Activated CD8-positive, alpha-beta memory T cell treated with anti-CD3 and anti-CD28 coated beads, Interleukin-2, amount 10 ng/mL, durations not matched to agents 7 days and 5 days (primary cell): Measurements from ENCODE around the gene BMP7. TPM values are rescaled to one million over a fixed set of nuclear protein-coding genes. Genes with fewer than 3 reads are reported as not detected.

Experiments used
- ATAC-seq: fragments of 150-1000 bp; cut with Tn5 transposase; one replicate; pipeline ENCODE4 v1.10.0; 2021; ENCODE audit warnings: moderate library complexity
- CTCF ChIA-PET: fragments of 350-600 bp; sonication (Branson Sonifier 250); formaldehyde crosslinking; loops from one replicate; lab custom pipeline; 2021; ENCODE audit warnings: antibody characterized with exemption; lab: Charles Lee
- DNase-seq: peaks from one replicate; pipeline ENCODE4 v3.0.0-alpha.2; 2020
- H3K27ac Mint-ChIP-seq: one replicate; pipeline ENCODE4 v1.8.0; 2021; ENCODE audit warnings: mild to moderate bottlenecking, mixed read lengths
- H3K27me3 Mint-ChIP-seq: one replicate; pipeline ENCODE4 v1.8.0; 2021; ENCODE audit warnings: mixed read lengths
- H3K36me3 Mint-ChIP-seq: one replicate; pipeline ENCODE4 v1.8.0; 2021; ENCODE audit warnings: mild to moderate bottlenecking, mixed read lengths
- H3K4me1 Mint-ChIP-seq: one replicate; pipeline ENCODE4 v1.8.0; 2021; ENCODE audit warnings: mixed read lengths
- H3K4me3 Mint-ChIP-seq: one replicate; pipeline ENCODE4 v1.8.0; 2021; ENCODE audit warnings: mild to moderate bottlenecking, moderate library complexity, mixed read lengths
- H3K9me3 Mint-ChIP-seq: one replicate; pipeline ENCODE4 v1.8.0; 2022; ENCODE audit warnings: low read depth, mixed read lengths
- total RNA-seq, 2 experiments: library from RNA; stranded (reverse); gene quantifications; one replicate each; pipeline ENCODE4 v1.2.3, GENCODE V29; 2021

The BMP7 gene
- total RNA-seq, 2 experiments from 2014 or later = not detected

DNA sequence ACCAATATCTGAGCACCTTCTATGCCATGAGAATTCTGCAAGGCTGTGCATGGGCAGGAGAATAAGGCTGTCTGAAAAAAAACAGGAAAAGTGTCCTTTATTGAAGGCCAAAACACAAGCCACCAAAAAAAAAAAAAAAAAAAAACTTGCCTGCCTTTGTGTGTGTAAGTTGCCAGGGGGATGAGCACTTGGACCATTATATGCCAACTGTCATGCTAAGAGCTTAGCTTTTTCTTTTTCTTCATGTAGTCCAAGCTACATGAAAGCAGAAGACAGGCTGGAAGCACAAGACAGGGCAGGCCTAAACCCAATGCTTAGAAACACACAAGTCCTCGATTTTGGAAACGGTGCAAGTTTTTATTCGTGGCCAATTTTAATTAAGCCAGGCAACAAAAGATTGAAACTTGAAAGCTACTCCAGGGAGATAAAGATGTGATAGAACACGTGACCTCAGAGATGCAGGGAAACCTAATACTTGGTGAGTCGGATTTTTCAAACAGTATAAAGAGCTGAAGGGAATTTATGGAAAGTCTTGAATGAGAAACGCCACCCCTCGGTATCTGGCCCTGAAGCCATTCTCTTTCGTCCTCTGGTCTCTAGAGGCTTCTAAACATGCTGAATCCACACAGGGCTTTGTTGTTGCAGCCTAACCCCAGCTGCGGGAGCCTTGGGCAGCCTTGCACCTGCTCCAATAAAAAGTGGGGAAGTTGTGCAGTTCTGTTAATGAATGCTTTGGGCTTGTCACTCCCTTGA is 8.6 kb downstream of the BMP7 start:
- DNase-seq (no peak), ATAC-seq (no peak)
- Mint-ChIP-seq H3K9me3 (no peaks in the 10 kb centered on the region), H3K4me1 (no peaks in the 10 kb centered on the region), H3K4me3 (no peak overlapping the region), H3K27ac (no peak overlapping the region), H3K36me3 (no peaks in the 10 kb centered on the region), H3K27me3 (peaks cover 62% of the 10 kb centered on the region)
- CTCF ChIA-PET = no interaction called here

DNA sequence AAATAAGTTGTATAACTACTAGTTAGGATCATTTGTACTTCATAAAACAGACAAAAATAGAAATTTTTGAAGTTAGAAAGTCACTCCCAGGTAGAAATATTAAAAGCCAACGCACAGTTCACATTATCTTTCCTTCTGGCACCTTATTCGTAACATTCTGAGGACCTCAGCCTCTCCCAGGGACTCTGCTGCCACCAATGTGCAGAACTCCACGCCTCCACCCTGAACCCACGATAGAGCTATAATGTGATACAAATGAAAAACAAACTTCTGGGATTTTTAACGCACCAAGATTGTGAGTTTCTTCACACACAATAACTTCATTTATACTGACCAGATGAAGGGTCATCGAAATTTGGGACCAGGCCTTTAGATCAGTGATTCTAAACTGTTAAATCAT is 9.5 kb downstream of the BMP7 start:
- Mint-ChIP-seq H3K9me3 (no peaks in the 10 kb centered on the region), H3K27me3 (peaks cover 52% of the 10 kb centered on the region), H3K4me1 (no peaks in the 10 kb centered on the region), H3K36me3 (no peaks in the 10 kb centered on the region), H3K27ac (no peak overlapping the region), H3K4me3 (no peak overlapping the region)
- DNase-seq = no peak
- CTCF ChIA-PET = no interaction called here
- ATAC-seq = no peak

DNA sequence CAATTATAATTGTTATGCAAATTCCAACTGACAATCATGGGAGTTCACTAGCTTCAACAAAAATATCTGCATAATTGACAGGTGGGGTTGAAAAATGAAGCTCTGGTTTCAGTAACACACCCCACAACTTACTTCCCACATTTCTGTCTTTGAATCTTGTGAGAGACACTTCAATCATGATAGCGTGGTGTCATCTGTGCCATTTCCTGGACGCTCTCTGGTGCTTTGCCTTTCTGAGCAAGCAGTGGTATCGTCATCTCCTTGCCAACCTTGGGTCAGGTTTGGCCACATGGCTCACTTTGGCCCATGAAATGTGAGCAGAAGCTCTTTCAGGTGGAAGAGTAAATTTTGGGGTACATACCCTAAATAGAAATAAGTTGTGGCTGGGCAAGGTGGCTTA is 10.2 kb downstream of the BMP7 start:
- Mint-ChIP-seq H3K4me1 (peaks cover 3% of the 10 kb centered on the region), H3K27me3 (peaks cover 52% of the 10 kb centered on the region), H3K27ac (no peak overlapping the region), H3K36me3 (no peaks in the 10 kb centered on the region), H3K9me3 (no peaks in the 10 kb centered on the region), H3K4me3 (no peak overlapping the region)
- ATAC-seq (no peak), DNase-seq (no peak)
- CTCF ChIA-PET = no interaction called here

DNA sequence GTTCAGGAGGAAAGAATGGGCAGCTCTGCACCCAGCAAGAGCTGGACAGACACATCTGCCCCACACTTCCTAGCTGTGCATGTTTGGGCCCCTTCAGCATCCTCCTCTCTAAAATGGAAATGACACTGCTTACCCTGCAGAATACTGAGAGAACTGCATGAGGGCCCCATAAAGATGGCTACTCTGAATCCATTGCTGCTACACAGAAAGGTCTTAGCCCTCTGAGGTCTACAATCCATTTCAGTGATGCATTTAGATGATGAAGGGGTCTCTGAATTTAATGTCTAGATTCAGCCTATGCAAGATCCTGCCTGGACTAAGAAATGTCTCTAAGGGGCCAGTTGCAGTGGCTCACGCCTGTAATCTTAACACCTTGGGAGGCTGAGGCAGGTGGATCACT is 11.3 kb downstream of the BMP7 start:
- Mint-ChIP-seq H3K27me3 (peaks cover 43% of the 10 kb centered on the region), H3K9me3 (no peaks in the 10 kb centered on the region), H3K4me1 (peaks cover 9% of the 10 kb centered on the region), H3K4me3 (no peak overlapping the region), H3K36me3 (no peaks in the 10 kb centered on the region), H3K27ac (no peak overlapping the region)
- ATAC-seq = no peak
- CTCF ChIA-PET = no interaction called here
- no peak for DNase-seq

DNA sequence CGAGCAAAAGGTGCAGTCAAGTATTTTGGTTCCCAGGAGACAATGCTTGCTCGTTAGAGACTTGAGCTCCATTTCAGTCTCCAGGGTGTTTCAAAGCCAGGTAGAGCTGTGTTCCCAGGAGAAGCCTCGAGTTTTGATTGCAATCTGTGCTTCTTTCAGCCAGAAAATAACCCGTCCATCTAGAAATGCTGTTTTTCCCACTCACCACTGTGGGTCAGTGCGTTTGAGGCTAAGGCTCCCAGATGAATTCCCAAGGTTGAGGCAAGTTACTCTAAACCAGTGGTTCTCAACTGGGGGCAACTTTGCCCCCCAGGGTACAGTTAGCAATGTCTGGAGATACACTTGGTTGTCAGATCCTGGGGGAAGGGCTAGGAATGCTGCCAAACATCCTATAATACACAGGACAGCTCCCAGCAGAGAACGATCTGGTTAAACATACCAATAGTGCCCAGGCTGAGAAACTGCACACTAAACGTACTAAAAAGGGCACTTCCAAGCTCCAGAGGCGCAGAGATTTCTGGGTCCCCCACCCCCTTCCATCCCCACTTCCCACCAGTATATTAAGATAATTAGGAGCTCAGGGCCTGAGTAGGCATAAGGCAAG is 13.8 kb downstream of the BMP7 start:
- Mint-ChIP-seq H3K9me3 (no peaks in the 10 kb centered on the region), H3K4me3 (no peak overlapping the region), H3K27me3 (peaks cover 27% of the 10 kb centered on the region), H3K36me3 (no peaks in the 10 kb centered on the region), H3K4me1 (peaks cover 9% of the 10 kb centered on the region), H3K27ac (no peak overlapping the region)
- ATAC-seq = no peak
- CTCF ChIA-PET = interaction anchor here (0.7 kb wide), 1 partner anchor 163 kb away, joined by 3 read pairs; no protein-coding TSS in a partner anchor
- no peak for DNase-seq

DNA sequence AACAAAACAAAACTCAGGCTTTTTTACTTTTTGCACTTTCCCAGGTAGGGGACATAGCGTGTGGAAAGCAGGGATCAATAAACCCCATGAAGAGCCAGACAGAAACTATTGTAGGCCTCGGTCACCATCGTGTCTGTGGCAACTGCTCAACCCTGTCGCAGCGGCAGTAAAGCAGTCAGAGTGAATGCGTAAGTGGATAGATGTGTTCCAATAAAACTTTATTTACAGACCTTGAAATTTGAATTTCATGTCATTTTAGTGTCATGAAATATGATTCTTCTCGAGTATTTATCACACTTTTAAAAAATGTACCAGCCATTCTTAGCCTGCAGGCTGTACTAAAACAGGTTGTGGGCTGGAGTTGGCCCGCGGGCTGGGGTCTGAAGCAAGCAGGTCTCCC is 14.5 kb downstream of the BMP7 start:
- H3K9me3 Mint-ChIP-seq = no peaks in the 10 kb centered on the region
- H3K27me3 Mint-ChIP-seq = peaks cover 24% of the 10 kb centered on the region
- H3K27ac Mint-ChIP-seq = no peak overlapping the region
- H3K36me3 Mint-ChIP-seq = no peaks in the 10 kb centered on the region
- no peak overlapping the region for H3K4me3 Mint-ChIP-seq
- CTCF ChIA-PET = no interaction called here
- H3K4me1 Mint-ChIP-seq = peaks cover 9% of the 10 kb centered on the region
- DNase-seq = no peak
- ATAC-seq = no peak

DNA sequence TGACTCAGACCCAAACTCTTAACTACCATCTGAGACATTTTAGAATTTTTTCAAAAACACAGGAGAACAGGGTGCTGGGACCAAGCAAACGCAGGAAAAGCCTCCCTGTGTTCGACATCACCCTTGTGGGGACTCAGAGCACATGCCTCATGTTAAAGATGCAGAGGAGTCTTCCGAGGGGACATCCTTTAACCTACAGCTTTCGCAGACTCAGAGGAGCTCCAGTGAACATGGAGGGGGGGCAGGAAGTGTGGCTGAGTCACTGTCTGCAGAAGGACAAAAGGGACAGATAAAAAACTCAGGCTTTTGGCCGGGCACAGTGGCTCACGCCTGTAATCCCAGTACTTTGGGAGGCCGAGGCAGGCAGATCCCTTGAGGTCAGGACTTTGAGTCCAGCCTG is 15.1 kb downstream of the BMP7 start:
- H3K36me3 Mint-ChIP-seq = no peaks in the 10 kb centered on the region
- H3K27ac Mint-ChIP-seq = no peak overlapping the region
- peak; percentile 48 for DNase-seq
- no peak overlapping the region for H3K4me3 Mint-ChIP-seq
- ATAC-seq = peak; percentile 61
- peaks cover 9% of the 10 kb centered on the region for H3K4me1 Mint-ChIP-seq
- CTCF ChIA-PET = no interaction called here
- H3K27me3 Mint-ChIP-seq = peaks cover 22% of the 10 kb centered on the region
- H3K9me3 Mint-ChIP-seq = no peaks in the 10 kb centered on the region

DNA sequence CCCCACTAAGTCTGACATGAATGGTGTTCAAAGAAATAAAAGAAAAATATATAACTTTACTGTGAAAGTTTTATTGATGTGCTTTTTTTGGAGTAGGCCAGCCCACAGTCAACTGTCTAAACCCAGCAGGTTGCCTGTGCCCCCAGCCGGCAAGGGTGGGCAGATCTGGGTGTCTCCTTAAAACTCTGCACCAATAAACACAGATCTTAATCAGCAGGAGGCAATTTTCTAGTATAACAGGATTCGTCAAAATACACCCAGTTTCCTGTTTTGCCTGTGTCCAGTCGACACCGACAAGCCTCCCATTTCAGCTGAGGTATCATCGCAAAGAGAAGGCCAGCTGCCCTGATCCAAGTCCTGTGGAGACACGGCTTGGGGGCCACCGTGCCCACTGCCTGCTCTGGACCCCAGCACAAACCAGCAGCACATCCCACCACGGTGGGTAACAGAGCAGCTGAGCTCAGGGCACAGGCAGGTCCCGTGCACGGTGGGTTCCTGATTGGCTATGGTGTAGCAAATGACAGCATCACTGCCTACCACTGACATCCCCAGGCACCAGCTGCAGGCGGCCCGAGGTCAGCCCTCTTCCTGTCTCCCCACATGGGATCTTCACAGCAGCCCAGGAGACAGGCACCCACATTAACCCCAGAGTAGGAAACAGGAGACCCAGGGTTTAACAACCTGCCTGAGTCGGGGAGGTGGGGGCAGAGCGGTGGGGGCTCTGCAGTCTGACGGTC is 15.7 kb downstream of the BMP7 start:
- H3K4me1 Mint-ChIP-seq = peaks cover 9% of the 10 kb centered on the region
- ATAC-seq (peak; percentile 77), DNase-seq (peak; percentile 60)
- CTCF ChIA-PET = no interaction called here
- peaks cover 22% of the 10 kb centered on the region for H3K27me3 Mint-ChIP-seq
- no peaks in the 10 kb centered on the region for H3K9me3 Mint-ChIP-seq
- H3K27ac Mint-ChIP-seq = no peak overlapping the region
- H3K36me3 Mint-ChIP-seq = no peaks in the 10 kb centered on the region
- H3K4me3 Mint-ChIP-seq = no peak overlapping the region

DNA sequence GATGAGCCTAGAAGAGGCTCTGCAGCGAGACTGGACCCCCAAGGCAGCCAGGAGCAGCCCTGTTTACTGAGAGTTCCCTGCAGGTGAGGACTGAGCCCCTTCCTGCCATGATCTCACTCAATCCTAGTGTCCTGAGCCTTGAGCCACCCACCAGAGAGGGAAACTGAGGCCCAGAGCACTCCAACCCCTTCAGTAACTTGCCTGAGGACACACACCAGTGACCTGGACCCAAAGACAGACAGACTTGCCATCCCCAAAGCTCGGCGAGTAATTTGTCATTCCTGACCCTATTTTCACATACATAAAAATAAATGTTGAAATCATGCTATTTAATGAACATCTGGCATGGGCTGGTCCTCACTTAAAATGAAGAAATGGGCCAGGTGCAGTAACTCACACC is 16.7 kb downstream of the BMP7 start:
- Mint-ChIP-seq H3K27me3 (peaks cover 22% of the 10 kb centered on the region), H3K27ac (no peak overlapping the region), H3K9me3 (no peaks in the 10 kb centered on the region), H3K4me1 (peaks cover 9% of the 10 kb centered on the region), H3K4me3 (no peak overlapping the region), H3K36me3 (no peaks in the 10 kb centered on the region)
- no peak for ATAC-seq
- DNase-seq = no peak
- CTCF ChIA-PET = no interaction called here

DNA sequence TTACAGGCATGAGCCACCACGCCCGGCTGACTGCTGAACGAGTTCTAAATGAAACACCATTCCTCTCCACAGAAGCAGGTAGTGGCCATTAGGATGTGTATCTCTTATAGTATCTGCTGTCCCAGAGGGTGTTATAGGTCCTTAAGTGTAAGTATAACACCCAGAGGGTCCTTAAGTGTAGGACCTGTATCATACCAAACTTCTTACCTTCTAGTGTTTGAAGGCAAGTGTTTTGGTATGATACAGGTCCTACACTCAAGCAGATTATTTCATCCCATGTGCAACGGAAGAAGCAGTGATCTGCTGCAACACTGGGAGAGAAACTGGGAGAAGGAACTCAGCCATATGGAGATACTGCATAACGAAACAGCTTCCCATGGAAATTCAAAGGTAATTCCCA is 17.4 kb downstream of the BMP7 start:
- H3K4me1 Mint-ChIP-seq = peaks cover 9% of the 10 kb centered on the region
- no peak overlapping the region for H3K4me3 Mint-ChIP-seq
- DNase-seq = no peak
- CTCF ChIA-PET = no interaction called here
- H3K27ac Mint-ChIP-seq = no peak overlapping the region
- no peak for ATAC-seq
- H3K36me3 Mint-ChIP-seq = no peaks in the 10 kb centered on the region
- H3K9me3 Mint-ChIP-seq = no peaks in the 10 kb centered on the region
- H3K27me3 Mint-ChIP-seq = peaks cover 17% of the 10 kb centered on the region

DNA sequence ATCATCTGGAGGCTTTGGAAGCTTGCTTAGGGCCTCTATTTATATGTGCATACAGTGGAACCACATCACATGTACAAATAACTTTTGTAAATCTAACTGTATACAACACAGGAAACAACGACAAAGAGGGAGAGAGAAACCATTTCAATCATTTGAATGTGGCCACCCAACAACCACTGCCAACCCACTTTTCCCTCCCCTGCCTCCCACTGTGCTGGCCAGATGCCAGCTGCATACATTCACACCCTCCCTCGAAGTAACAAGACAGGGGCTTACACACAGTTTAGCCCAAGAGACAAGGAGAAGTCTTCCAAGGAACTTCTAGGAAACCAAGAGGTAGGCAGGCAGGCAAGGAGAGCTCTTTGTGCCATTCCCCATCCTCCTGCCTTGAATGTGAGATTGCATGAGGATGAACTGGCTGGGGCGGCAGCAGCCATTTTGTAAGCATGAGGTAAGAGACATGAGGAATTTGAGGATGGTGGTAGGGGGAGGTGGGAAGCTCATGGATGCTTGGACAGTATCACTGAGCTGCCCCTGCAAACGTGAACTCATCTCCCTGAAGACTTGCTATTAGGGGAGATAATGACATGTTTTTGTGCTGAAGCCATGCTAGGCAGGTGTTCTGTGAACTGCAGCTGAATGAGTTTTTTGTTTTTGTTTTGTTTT is 18.2 kb downstream of the BMP7 start:
- ATAC-seq (no peak), DNase-seq (no peak)
- no peak overlapping the region for H3K27ac Mint-ChIP-seq
- peaks cover 17% of the 10 kb centered on the region for H3K27me3 Mint-ChIP-seq
- CTCF ChIA-PET = no interaction called here
- H3K4me3 Mint-ChIP-seq = no peak overlapping the region
- no peaks in the 10 kb centered on the region for H3K9me3 Mint-ChIP-seq
- no peaks in the 10 kb centered on the region for H3K36me3 Mint-ChIP-seq
- H3K4me1 Mint-ChIP-seq = peaks cover 9% of the 10 kb centered on the region

DNA sequence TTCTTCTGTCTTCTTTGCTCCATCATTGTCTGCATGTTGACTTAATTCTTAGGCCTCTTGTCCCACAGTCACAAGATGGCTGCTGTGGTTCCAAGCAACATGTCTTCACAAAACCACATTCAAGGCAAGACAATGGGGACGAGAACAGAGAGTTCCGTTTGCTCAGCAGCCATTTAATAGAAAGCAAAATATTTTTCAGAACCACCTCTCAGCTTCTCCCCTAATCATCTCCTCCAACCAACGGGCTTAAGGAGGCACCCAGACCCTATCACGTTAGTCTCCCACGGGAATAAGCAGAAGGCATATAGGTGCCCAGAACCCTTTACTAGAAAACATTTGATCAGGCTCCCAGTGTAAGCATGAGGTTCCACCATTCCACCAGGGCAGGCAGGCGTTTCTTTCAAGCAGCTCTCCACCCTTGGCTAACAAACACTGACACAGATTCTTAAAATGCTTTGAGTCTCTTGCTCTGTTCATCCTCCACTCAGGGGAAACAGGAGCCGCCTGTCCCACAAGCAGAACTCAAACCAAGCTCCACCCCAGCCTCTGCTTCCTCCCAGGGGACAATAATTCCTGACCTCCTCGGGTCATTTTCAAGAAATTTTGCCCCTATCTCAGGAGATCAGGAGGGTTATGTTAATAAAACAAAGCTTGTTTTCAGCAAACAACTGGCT is 19.0 kb downstream of the BMP7 start:
- CTCF ChIA-PET = no interaction called here
- Mint-ChIP-seq H3K9me3 (no peaks in the 10 kb centered on the region), H3K4me1 (peaks cover 9% of the 10 kb centered on the region), H3K27ac (no peak overlapping the region), H3K27me3 (peaks cover 17% of the 10 kb centered on the region), H3K4me3 (no peak overlapping the region), H3K36me3 (no peaks in the 10 kb centered on the region)
- ATAC-seq = no peak
- no peak for DNase-seq

DNA sequence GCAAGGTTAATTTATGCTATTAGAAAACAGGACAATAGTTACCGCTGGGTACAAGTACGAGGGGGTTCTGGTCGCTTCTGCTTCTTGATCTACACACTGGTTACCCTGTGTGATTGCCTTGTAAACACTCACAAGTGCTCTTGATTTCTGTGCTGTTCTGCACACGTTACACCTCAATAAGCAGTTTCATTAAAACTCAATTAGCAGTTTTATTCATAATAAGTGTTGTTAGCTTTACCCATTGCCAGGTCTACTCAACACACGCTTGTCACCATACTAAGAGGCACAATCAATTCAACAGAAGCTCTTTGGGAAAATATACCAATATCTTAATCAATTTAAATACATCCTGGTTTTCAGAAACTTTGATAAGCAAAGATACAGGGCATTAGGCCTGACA is 20.4 kb downstream of the BMP7 start:
- Mint-ChIP-seq H3K4me3 (no peak overlapping the region), H3K27me3 (peaks cover 9% of the 10 kb centered on the region), H3K36me3 (no peaks in the 10 kb centered on the region), H3K4me1 (peaks cover 5% of the 10 kb centered on the region), H3K9me3 (no peaks in the 10 kb centered on the region), H3K27ac (no peak overlapping the region)
- DNase-seq (no peak), ATAC-seq (no peak)
- CTCF ChIA-PET = no interaction called here
